HepG2 (cell line): ENCODE measurements around the gene CACNA2D3. TPM values are rescaled to one million over a fixed set of nuclear protein-coding genes. Genes with fewer than 3 reads are reported as not detected.

Source experiments
- ATAC-seq: fragments of 200-7000 bp; cut with Tn5 transposase; 3 replicates; pipeline ENCODE4 v1.9.1; 2020; ENCODE audit warnings: mild to moderate bottlenecking, moderate library complexity
- BruUV-seq: library from RNA; stranded (reverse); fragments of 400-500 nt; replicated peaks from 2 replicates; lab custom pipeline; 2021; lab: Mats Ljungman, UMichigan
- CTCF ChIA-PET: fragments of 300-600 bp; formaldehyde crosslinking; extraction: SDS; loops from one replicate; lab custom pipeline; 2021; ENCODE audit warnings: low total read pairs, inconsistent platforms, low intra/inter-chr PET ratio; lab: Yijun Ruan, JAX
- POLR2A ChIA-PET: fragments of 350-600 bp; sonication (Branson Sonifier 250); formaldehyde crosslinking; loops from one replicate; lab custom pipeline; 2020; ENCODE audit warnings: antibody characterized with exemption, inconsistent platforms; lab: Yijun Ruan, JAX
- DNase-seq: peaks from one replicate; pipeline ENCODE4 v3.0.0-alpha.2; 2015; ENCODE audit warnings: low spot score
- FAIRE-seq: peaks from 3 replicates; lab custom pipeline; 2011; peaks lifted over from hg19 to GRCh38; lab: Jason Lieb, UNC
- H2AFZ ChIP-seq: one replicate; pipeline ENCODE4 v1.6.1; 2011; ENCODE audit warnings: low read length, inconsistent platforms
- H3K27ac ChIP-seq: fragments of 300-600 bp; 3 replicates; pipeline ENCODE4 v1.8.0; 2011; ENCODE audit warnings: mixed run types, mild to moderate bottlenecking, mixed read lengths, low read length, inconsistent platforms; ENCODE audit not compliant: insufficient read depth; ENCODE audit errors: extremely low read length
- H3K27me3 ChIP-seq, 2 experiments: fragments of 200-600 bp in 1 of 2; 2 replicates in 1 of 2; 3 replicates in 1 of 2; pipeline versions ENCODE4 v1.6.0 to v1.8.0; 2011; ENCODE audit warnings: low read length in 2 of 2, mild to moderate bottlenecking in 2 of 2, moderate library complexity in 2 of 2, inconsistent platforms in 1 of 2; ENCODE audit not compliant: insufficient read depth in 2 of 2, control insufficient read depth in 1 of 2
- H3K36me3 ChIP-seq, 2 experiments: fragments of 200-600 bp in 1 of 2; replicated peaks in 1 of 2; 2 replicates in 1 of 2; 3 replicates in 1 of 2; pipeline versions ENCODE4 v1.5.1 to v1.8.0; 2011; ENCODE audit warnings: low read length in 2 of 2, inconsistent platforms in 1 of 2; ENCODE audit not compliant: insufficient read depth in 2 of 2, control insufficient read depth in 1 of 2
- H3K4me1 ChIP-seq: 2 replicates; pipeline ENCODE4 v1.5.1; 2012; ENCODE audit warnings: low read length, inconsistent platforms; ENCODE audit not compliant: insufficient read depth
- H3K4me2 ChIP-seq: 2 replicates; pipeline ENCODE4 v1.6.0; 2011; ENCODE audit warnings: low read depth, low read length, inconsistent platforms
- H3K4me3 ChIP-seq, 3 experiments: fragments of 200-600 bp in 1 of 3; sonication (generic), shearing (Covaris generic) in 1 of 3; replicated peaks in 1 of 3; 2 replicates each; pipeline ENCODE4 v1.5.1; 2011 to 2016; ENCODE audit warnings: low read length in 3 of 3, inconsistent platforms in 2 of 3, low read depth in 2 of 3, mild to moderate bottlenecking in 2 of 3, control low read depth in 1 of 3, mixed read lengths in 1 of 3; ENCODE audit not compliant: insufficient read depth in 1 of 3
- H3K79me2 ChIP-seq: one replicate; pipeline ENCODE4 v1.6.1; 2011; ENCODE audit warnings: low read length, inconsistent platforms; ENCODE audit not compliant: insufficient read depth
- H3K9ac ChIP-seq: 2 replicates; pipeline ENCODE4 v1.6.0; 2011; ENCODE audit warnings: mild to moderate bottlenecking, low read depth, low read length, inconsistent platforms; ENCODE audit not compliant: insufficient read depth
- H3K9me3 ChIP-seq: 2 replicates; pipeline ENCODE4 v1.5.1; 2012; ENCODE audit warnings: mild to moderate bottlenecking, low read length
- H4K20me1 ChIP-seq: 2 replicates; pipeline ENCODE4 v1.6.0; 2011; ENCODE audit warnings: inconsistent platforms, mild to moderate bottlenecking, low read length, moderate library complexity; ENCODE audit not compliant: insufficient read depth
- DBP ChIP-seq: sonication (generic); formaldehyde crosslinking; IDR thresholded peaks from 2 replicates; pipeline ENCODE4 v1.4.0; 2020; ENCODE audit warnings: missing genetic modification reagents; ENCODE audit errors: not compliant biosample characterization
- GTF3A ChIP-seq: sonication (generic); formaldehyde crosslinking; conservative IDR thresholded peaks from 2 replicates; pipeline ENCODE4 v1.4.0; 2020; ENCODE audit warnings: mild to moderate bottlenecking, missing genetic modification reagents
- HINFP ChIP-seq: sonication (generic); formaldehyde crosslinking; IDR thresholded peaks from 2 replicates; pipeline ENCODE4 v1.4.0; 2020; ENCODE audit warnings: low read depth, mild to moderate bottlenecking, missing genetic modification reagents
- KAT7 ChIP-seq: IDR thresholded peaks from 2 replicates; pipeline ENCODE4 v1.6.1; 2018; ENCODE audit warnings: borderline replicate concordance, missing compliant biosample characterization
- MLXIP ChIP-seq: sonication (generic); formaldehyde crosslinking; IDR thresholded peaks from 2 replicates; pipeline ENCODE4 v1.9.0; 2021; ENCODE audit warnings: missing genetic modification reagents, borderline replicate concordance
- NCOA2 ChIP-seq: sonication (generic); formaldehyde crosslinking; IDR thresholded peaks from 2 replicates; pipeline ENCODE4 v1.8.0; 2022; ENCODE audit warnings: inconsistent platforms
- NR1H2 ChIP-seq: sonication (generic); formaldehyde crosslinking; IDR thresholded peaks from 2 replicates; pipeline ENCODE4 v1.8.1; 2022; ENCODE audit warnings: low read depth, missing genetic modification reagents, borderline replicate concordance
- NR3C1 ChIP-seq: sonication (generic); formaldehyde crosslinking; IDR thresholded peaks from 2 replicates; pipeline ENCODE4 v1.4.0; 2020; ENCODE audit warnings: missing genetic modification reagents
- POLR2A ChIP-seq, 2 experiments: IDR thresholded peaks; 2 replicates each; pipeline ENCODE4 v1.6.1; 2011; ENCODE audit warnings: low read depth in 2 of 2, low read length in 2 of 2, mild to moderate bottlenecking in 1 of 2, moderate library complexity in 1 of 2; ENCODE audit not compliant: insufficient read depth in 1 of 2
- RAD21 ChIP-seq: fragments of 450-650 bp; formaldehyde crosslinking; IDR thresholded peaks from 2 replicates; pipeline ENCODE4 v1.5.0; 2020; ENCODE audit warnings: mild to moderate bottlenecking
- RBFOX2 ChIP-seq: fragments of 200-400 bp; formaldehyde crosslinking; IDR thresholded peaks from 2 replicates; pipeline ENCODE4 v1.6.1; 2017; ENCODE audit warnings: low read depth, mild to moderate bottlenecking, low read length
- TMF1 ChIP-seq: sonication (generic); formaldehyde crosslinking; IDR thresholded peaks from 2 replicates; pipeline ENCODE4 v1.8.1; 2022; ENCODE audit warnings: low read depth, missing genetic modification reagents
- ZBTB25 ChIP-seq: IDR thresholded peaks from 2 replicates; pipeline ENCODE4 v1.6.1; 2018; ENCODE audit warnings: missing genetic modification reagents
- ZFP41 ChIP-seq: sonication (generic); formaldehyde crosslinking; IDR thresholded peaks from 2 replicates; pipeline ENCODE4 v1.4.0; 2020; ENCODE audit warnings: mild to moderate bottlenecking, missing genetic modification reagents, borderline replicate concordance
- ZNF879 ChIP-seq: sonication (generic); formaldehyde crosslinking; IDR thresholded peaks from 2 replicates; pipeline ENCODE4 v1.8.1; 2023; ENCODE audit warnings: missing genetic modification reagents
- ZSCAN25 ChIP-seq: sonication (generic); formaldehyde crosslinking; IDR thresholded peaks from 2 replicates; pipeline ENCODE4 v1.8.0; 2022; ENCODE audit warnings: mild to moderate bottlenecking, missing genetic modification reagents
- WGBS: methylation state at CpG from one replicate; pipeline ENCODE4 v1.1.6; 2017; ENCODE audit warnings: low lambda C conversion rate; 5-methylcytosine and 5-hydroxymethylcytosine counted together
- in situ Hi-C: cut with HindIII; loops from 2 replicates; pipeline ENCODE4 v1.10.0; 2017; ENCODE audit warnings: low pct_unique_long_range_greater_than_20kb; ENCODE audit not compliant: extremely low pct_ligation_motif_present
- intact Hi-C: fragments of 100-400 bp; cut with micrococcal nuclease; formaldehyde crosslinking; loops from one replicate; pipeline ENCODE4 v1.10.0; 2022; ENCODE audit not compliant: unreplicated experiment
- polyA plus RNA-seq, 8 experiments: library from polyadenylated mRNA; depleted of rRNA in 3 of 8; stranded (reverse) in 7 of 8; unstranded in 1 of 8; fragments of >200 nt; fragmentation: Illumina TruSeq in 4 of 8; extraction: Trizol in 4 of 8; gene quantifications; 2 replicates each; pipeline versions ENCODE4 v1.2.1 to v1.2.3, GENCODE V29; 2011 to 2016; ENCODE audit warnings: low read depth in 4 of 8, missing spikeins in 1 of 8, mixed read lengths in 1 of 8; ENCODE audit not compliant: insufficient read depth in 1 of 8
- total RNA-seq, 5 experiments: library from RNA; depleted of rRNA; stranded (reverse); fragments of >200 nt; fragmentation: Illumina TruSeq; extraction: Trizol; gene quantifications; 2 replicates each; pipeline ENCODE4 v1.2.3, GENCODE V29; 2016; ENCODE audit warnings: low read depth in 1 of 5

The CACNA2D3 gene
- total and polyA plus RNA-seq, 2 of the 13 experiments (the other 11 are each of a cell fraction or from before 2014, with no cell fraction given), result not detected

- TF ChIP-seq MLXIP (CRISPR knock-in tag), result no peak
- TF ChIP-seq RBFOX2, result no peak
- TF ChIP-seq TMF1 (CRISPR knock-in tag), result no peak
- no peak for TF ChIP-seq ZBTB25 (CRISPR knock-in tag)
- no peak for TF ChIP-seq GTF3A
- TF ChIP-seq, all 625 proteins: peak for 0
Measured at GRCh38 chr3:54591157-54591556, 468.8 kb downstream of the CACNA2D3 start (continued).

- Histone ChIP-seq H3K4me2 (no peak overlapping the region), H3K9ac (no peak overlapping the region), H4K20me1 (no peaks in the 10 kb centered on the region), H3K4me3 (no peak overlapping the region), H3K9me3 (no peaks in the 10 kb centered on the region), H3K4me1 (no peaks in the 10 kb centered on the region), H3K27ac (no peak overlapping the region), H2AFZ (no peak overlapping the region), H3K79me2 (no peaks in the 10 kb centered on the region), H3K27me3 (no peaks in the 10 kb centered on the region), H3K36me3 (no peaks in the 10 kb centered on the region)
- POLR2A ChIA-PET, result no interaction called here
- ATAC-seq (no peak), DNase-seq (no peak), FAIRE-seq (no peak)
- under 1% methylated on average over 2 of the region's 2 CpGs for WGBS
- no peak for TF ChIP-seq ZSCAN25 (CRISPR knock-in tag)
- TF ChIP-seq DBP, result no peak
- no peak for TF ChIP-seq NR3C1 (CRISPR knock-in tag)
- TF ChIP-seq NR1H2 (CRISPR knock-in tag), result no peak
- no peak for TF ChIP-seq ZNF879 (CRISPR knock-in tag)
- no peak for TF ChIP-seq POLR2A (IDR thresholded peaks at IDR 0.05; ENCODE audit: insufficient read depth in 1 of 2, low read depth in 2 of 2, low read length in 2 of 2)
- TF ChIP-seq ZFP41 (CRISPR knock-in tag), result no peak
- no peak for TF ChIP-seq RAD21 (CRISPR knock-in tag)
- TF ChIP-seq KAT7 (CRISPR knock-in tag), result no peak
- no peak for TF ChIP-seq HINFP
- TF ChIP-seq NCOA2, result no peak
- intact Hi-C loops (no loop called here), in situ Hi-C loops (no loop called here)
- no TSS peak for BruUV-seq
- CTCF ChIA-PET, result no interaction called here
Measured at GRCh38 chr3:54593653-54594052, 471.3 kb downstream of the CACNA2D3 start.
